Mesendoderm (in vitro differentiated cells): Measurements from ENCODE around the gene OASL.
A peak's percentile ranks its signal among the peaks of the same experiment; 100 is the strongest.

Experiments
- DNase-seq: peaks from one replicate; pipeline ENCODE4 v3.0.0; 2013
- H2AK5ac ChIP-seq: 2 replicates; pipeline ENCODE4 v1.6.1; 2013; ENCODE audit warnings: low read length, inconsistent platforms
- H2BK120ac ChIP-seq: 2 replicates; pipeline ENCODE4 v1.6.1; 2013; ENCODE audit warnings: low read depth, mild to moderate bottlenecking, low read length, moderate library complexity, mixed read lengths
- H2BK15ac ChIP-seq: replicated peaks from 2 replicates; pipeline ENCODE4 v1.6.1; 2013; ENCODE audit warnings: low read depth, mild to moderate bottlenecking, moderate library complexity
- H2BK5ac ChIP-seq: 2 replicates; pipeline ENCODE4 v1.6.1; 2013; ENCODE audit warnings: low read length, inconsistent platforms
- H3K18ac ChIP-seq: 2 replicates; pipeline ENCODE4 v1.6.1; 2013; ENCODE audit warnings: mild to moderate bottlenecking, low read length, mixed read lengths
- H3K23ac ChIP-seq: one replicate; pipeline ENCODE4 v1.6.1; 2013; ENCODE audit warnings: low read length
- H3K27ac ChIP-seq: 2 replicates; pipeline ENCODE4 v1.5.1; 2013; ENCODE audit warnings: low read depth, mild to moderate bottlenecking, inconsistent platforms, low read length, moderate library complexity
- H3K27me3 ChIP-seq: 2 replicates; pipeline ENCODE4 v1.6.1; 2013; ENCODE audit warnings: low read length, control low read depth, mild to moderate bottlenecking, inconsistent platforms; ENCODE audit not compliant: insufficient read depth, poor library complexity
- H3K36me3 ChIP-seq: 2 replicates; pipeline ENCODE4 v1.6.1; 2013; ENCODE audit warnings: low read length, inconsistent platforms; ENCODE audit not compliant: control insufficient read depth, insufficient read depth
- H3K4ac ChIP-seq: one replicate; pipeline ENCODE4 v1.6.1; 2013; ENCODE audit warnings: low read depth, mild to moderate bottlenecking, low read length, moderate library complexity
- H3K4me1 ChIP-seq: 2 replicates; pipeline ENCODE4 v1.6.1; 2013; ENCODE audit warnings: low read depth, low read length, inconsistent platforms; ENCODE audit not compliant: control insufficient read depth
- H3K4me2 ChIP-seq: 2 replicates; pipeline ENCODE4 v1.6.1; 2013; ENCODE audit warnings: low read length
- H3K4me3 ChIP-seq: 2 replicates; pipeline ENCODE4 v1.5.1; 2013; ENCODE audit warnings: mild to moderate bottlenecking, low read length
- H3K56ac ChIP-seq: one replicate; pipeline ENCODE4 v1.6.1; 2013; ENCODE audit warnings: low read length
- H3K79me1 ChIP-seq: 2 replicates; pipeline ENCODE4 v1.6.1; 2013; ENCODE audit warnings: low read length, inconsistent platforms
- H3K79me2 ChIP-seq: 2 replicates; pipeline ENCODE4 v1.6.1; 2013; ENCODE audit warnings: mild to moderate bottlenecking, low read length; ENCODE audit not compliant: control insufficient read depth, insufficient read depth
- H3K9ac ChIP-seq: 2 replicates; pipeline ENCODE4 v1.6.1; 2013; ENCODE audit warnings: low read length, inconsistent platforms
- H4K5ac ChIP-seq: one replicate; pipeline ENCODE4 v1.6.1; 2013; ENCODE audit warnings: low read length
- H4K8ac ChIP-seq: one replicate; pipeline ENCODE4 v1.6.1; 2013; ENCODE audit warnings: low read depth, mild to moderate bottlenecking, control low read depth, low read length, moderate library complexity
- WGBS: extraction: QIAGEN DNeasy Blood & Tissue Kit; methylation state at CpG from one replicate; pipeline ENCODE4 v1.1.7; 2013; ENCODE audit warnings: low lambda C conversion rate, missing lambda C conversion rate; ENCODE audit not compliant: insufficient coverage; ENCODE audit errors: extremely low coverage; 5-methylcytosine and 5-hydroxymethylcytosine counted together

OASL gene

DNA sequence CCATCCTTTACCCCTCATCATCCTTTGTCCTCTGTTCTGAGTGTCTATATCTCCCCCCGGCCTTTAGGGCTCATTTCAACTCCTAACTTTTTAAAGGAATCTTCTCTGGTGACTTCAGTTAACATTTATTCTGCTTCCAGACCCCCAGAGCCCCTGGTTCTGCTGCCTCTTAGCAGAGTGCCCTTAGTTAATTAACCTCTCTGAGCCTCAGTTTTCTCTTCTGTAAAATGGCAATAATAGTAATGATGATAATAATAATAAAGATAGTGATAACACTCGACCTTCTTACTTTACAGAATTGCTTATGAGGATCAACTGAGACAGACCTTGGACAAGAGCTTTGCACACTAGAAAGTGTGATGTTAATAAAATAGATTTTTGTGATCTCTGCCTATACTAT, 16.3 kb downstream of the OASL start:
- Histone ChIP-seq H3K4me2 (no peak overlapping the region), H3K27me3 (no peaks in the 10 kb centered on the region), H3K36me3 (no peaks in the 10 kb centered on the region), H3K4me1 (no peaks in the 10 kb centered on the region), H3K4ac (no peak overlapping the region), H3K56ac (no peak overlapping the region), H4K5ac (no peak overlapping the region), H4K8ac (no peak overlapping the region), H3K79me1 (no peaks in the 10 kb centered on the region), H3K23ac (no peak overlapping the region), H2BK5ac (no peak overlapping the region), H3K18ac (no peak overlapping the region), H3K9ac (no peak overlapping the region), H2BK15ac (no peak overlapping the region), H3K27ac (no peak overlapping the region), H3K79me2 (no peaks in the 10 kb centered on the region), H2BK120ac (no peak overlapping the region), H3K4me3 (no peak overlapping the region), H2AK5ac (no peak overlapping the region)
- DNase-seq = no peak
- WGBS = no CpG with 5 or more reads among the region's 2 CpGs

DNA sequence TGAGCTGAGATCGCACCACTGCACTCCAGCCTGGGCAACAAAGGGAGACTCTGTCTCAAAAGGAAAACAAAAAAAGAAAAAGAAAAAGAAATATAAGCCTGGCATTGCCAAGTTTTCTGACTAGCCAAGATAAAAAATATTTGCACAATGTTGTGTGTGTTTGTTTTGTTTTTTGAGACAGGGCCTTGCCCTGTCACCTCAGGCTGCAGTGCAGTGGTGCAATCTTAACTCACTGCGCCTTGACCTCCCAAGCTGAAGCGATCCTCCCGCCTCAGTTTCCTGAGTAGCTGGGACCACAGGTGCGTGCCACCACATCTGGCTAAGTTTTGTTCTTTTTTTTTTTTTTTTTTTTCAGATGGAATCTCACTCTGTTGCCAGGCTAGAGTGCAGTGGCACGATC, 17.3 kb downstream of the OASL start:
- H3K4me2 ChIP-seq = no peak overlapping the region
- no peak overlapping the region for H3K4ac ChIP-seq
- H3K23ac ChIP-seq = no peak overlapping the region
- no peaks in the 10 kb centered on the region for H3K4me1 ChIP-seq
- no CpG with 5 or more reads among the region's 6 CpGs for WGBS
- H4K5ac ChIP-seq = no peak overlapping the region
- H3K9ac ChIP-seq = no peak overlapping the region
- H3K27me3 ChIP-seq = no peaks in the 10 kb centered on the region
- H2AK5ac ChIP-seq = no peak overlapping the region
- H3K4me3 ChIP-seq = no peak overlapping the region
- H3K18ac ChIP-seq = no peak overlapping the region
- no peak overlapping the region for H4K8ac ChIP-seq
- no peak overlapping the region for H3K27ac ChIP-seq
- H3K56ac ChIP-seq = no peak overlapping the region
- no peak overlapping the region for H2BK5ac ChIP-seq
- no peak for DNase-seq
- H2BK15ac ChIP-seq = no peak overlapping the region
- no peak overlapping the region for H2BK120ac ChIP-seq
- H3K36me3 ChIP-seq = no peaks in the 10 kb centered on the region
- no peaks in the 10 kb centered on the region for H3K79me2 ChIP-seq
- H3K79me1 ChIP-seq = no peaks in the 10 kb centered on the region

DNA sequence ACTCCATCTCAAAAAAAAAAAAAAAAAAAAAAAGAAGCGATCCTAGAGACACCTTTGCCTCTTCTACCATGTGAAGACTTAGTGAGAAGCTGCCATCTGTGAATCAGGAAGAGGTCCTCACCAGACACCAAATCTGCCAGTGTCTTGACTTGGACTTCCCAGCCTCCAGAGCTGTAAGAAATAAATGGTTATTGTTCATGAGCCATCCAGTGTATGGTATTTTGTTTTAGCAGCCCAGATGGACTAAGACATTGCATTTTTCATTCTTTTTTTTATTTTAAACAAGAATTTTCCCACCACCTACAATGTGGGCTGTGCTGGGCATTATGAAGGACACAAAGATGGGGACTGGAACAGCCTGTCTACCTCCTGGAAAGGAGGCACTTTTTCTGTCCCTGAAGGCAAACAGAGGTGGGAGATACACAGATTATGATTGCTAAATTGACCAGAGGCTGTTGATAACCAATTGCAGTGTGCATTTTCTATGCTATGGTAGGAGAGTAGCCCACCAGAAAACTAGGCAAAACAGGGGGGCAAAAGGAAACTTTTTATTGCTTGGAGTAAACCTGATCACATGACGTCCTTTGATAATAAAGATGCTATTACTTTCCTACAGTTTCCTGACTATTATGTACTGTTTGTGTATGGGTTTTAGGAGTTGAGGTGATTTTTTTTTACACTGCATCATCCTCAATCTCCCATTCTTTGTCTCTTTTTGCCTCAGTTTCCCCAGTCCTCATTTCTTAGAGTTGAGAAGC, 20.0 kb downstream of the OASL start:
- Histone ChIP-seq H4K8ac (no peak overlapping the region), H2BK15ac (no peak overlapping the region), H2BK5ac (no peak overlapping the region), H3K4me3 (no peak overlapping the region), H3K9ac (no peak overlapping the region), H3K18ac (no peak overlapping the region), H3K56ac (no peak overlapping the region), H3K4me2 (no peak overlapping the region), H3K27ac (no peak overlapping the region), H3K4ac (no peak overlapping the region), H3K79me2 (peaks cover 9% of the 10 kb centered on the region), H3K36me3 (no peaks in the 10 kb centered on the region), H3K4me1 (peaks cover 3% of the 10 kb centered on the region), H2AK5ac (no peak overlapping the region), H3K79me1 (peaks cover 5% of the 10 kb centered on the region), H3K23ac (no peak overlapping the region), H4K5ac (no peak overlapping the region), H3K27me3 (no peaks in the 10 kb centered on the region), H2BK120ac (no peak overlapping the region)
- no CpG with 5 or more reads among the region's 2 CpGs for WGBS
- DNase-seq = no peak

DNA sequence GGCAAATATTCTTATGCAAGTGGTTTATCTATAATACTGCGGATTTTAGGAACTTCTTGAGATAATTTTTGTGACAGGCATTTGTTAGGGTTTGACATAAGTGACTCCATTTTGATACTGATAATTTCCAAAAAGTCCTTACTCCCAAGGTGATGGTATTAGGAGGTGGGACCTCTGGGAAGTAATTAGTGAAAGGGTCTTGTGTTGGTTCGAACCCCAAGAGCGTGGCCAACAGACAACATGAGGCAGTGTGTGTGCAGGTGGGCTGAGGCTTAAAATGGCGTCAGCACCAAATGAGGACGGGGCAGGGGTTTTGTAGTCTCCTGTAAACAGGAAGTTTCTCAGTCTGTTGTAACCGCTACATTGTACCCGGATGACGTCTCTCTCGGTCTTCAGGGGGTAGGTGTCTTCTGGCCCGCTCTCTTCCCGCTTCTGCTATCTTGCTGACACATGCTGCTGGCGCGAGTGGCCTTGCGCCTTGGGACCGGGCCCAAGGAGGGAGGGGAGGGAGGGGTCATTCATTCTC, 21.0 kb downstream of the OASL start:
- H4K8ac ChIP-seq = no peak overlapping the region
- no peak overlapping the region for H3K4me2 ChIP-seq
- H2AK5ac ChIP-seq = no peak overlapping the region
- H3K18ac ChIP-seq = no peak overlapping the region
- no peak overlapping the region for H3K4ac ChIP-seq
- no peak overlapping the region for H4K5ac ChIP-seq
- WGBS = no CpG with 5 or more reads among the region's 15 CpGs
- no peak for DNase-seq
- no peak overlapping the region for H2BK15ac ChIP-seq
- no peak overlapping the region for H2BK120ac ChIP-seq
- H3K4me1 ChIP-seq = peaks cover 3% of the 10 kb centered on the region
- H3K4me3 ChIP-seq = no peak overlapping the region
- H2BK5ac ChIP-seq = no peak overlapping the region
- H3K27me3 ChIP-seq = no peaks in the 10 kb centered on the region
- no peak overlapping the region for H3K56ac ChIP-seq
- peaks cover 9% of the 10 kb centered on the region for H3K79me2 ChIP-seq
- H3K27ac ChIP-seq = no peak overlapping the region
- H3K79me1 ChIP-seq = peaks cover 5% of the 10 kb centered on the region
- no peaks in the 10 kb centered on the region for H3K36me3 ChIP-seq
- H3K23ac ChIP-seq = no peak overlapping the region
- no peak overlapping the region for H3K9ac ChIP-seq

DNA sequence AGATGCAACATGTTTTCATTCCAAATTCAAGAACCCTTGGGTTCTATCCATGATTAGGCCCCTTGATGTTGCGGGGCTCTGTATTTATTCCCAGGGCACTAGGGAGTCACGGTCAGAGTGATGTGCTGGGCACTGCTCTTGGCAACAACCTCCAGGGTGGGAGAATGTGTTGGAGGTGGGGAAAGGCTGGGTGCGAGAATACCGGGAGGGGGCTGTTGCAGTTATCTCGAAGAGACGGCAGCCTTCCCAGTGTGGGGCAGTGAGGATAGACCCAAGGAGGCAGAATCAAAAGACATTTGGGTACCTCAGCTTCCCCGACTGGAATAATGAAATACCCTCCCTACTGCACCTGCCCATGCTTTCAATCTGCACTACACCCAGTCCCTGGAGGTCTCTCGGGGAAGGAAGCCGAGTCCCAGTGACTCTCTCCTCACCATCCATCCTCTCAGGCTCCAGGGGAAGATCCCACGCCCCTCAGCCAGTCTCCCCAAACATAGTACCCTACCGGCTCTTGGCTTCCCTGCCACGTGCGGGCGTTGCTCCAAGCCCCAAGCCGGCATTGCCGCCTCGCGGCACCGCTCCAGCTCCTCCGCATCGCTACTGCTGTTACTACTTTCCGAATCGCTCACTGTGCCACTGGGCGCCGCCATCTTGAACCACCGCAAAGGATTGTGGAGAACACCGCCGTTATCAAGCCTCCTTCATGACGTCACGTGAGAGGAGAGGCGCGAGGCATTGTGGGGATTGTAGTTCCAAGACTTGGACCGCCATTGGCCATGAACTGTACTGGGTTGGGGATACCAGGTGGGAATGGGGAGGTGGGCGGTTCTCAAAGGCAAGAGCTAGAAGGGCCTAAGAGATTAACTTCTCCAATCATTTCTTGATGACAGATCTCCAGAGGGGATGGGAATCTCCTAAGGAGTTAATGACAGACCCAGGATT, 22.9 kb downstream of the OASL start, which contains the start of gene C12orf43:
C12orf43 (minus strand) TSS at position 663 of the 942 bp plus-strand sequence; CDS start at position 650, 13 bp downstream.
- Histone ChIP-seq H3K4me2 (peak within 1 kb of the TSS; percentile 84), H3K56ac (peak within 1 kb of the TSS; percentile 94), H2BK120ac (no peak within 1 kb of the TSS), H4K5ac (no peak within 1 kb of the TSS), H3K4me3 (peak within 1 kb of the TSS; percentile 87), H2BK15ac (no peak within 1 kb of the TSS), H3K27me3 (no peaks in the 10 kb centered on the region), H3K18ac (no peak within 1 kb of the TSS), H4K8ac (no peak within 1 kb of the TSS), H3K36me3 (no peaks in the 10 kb centered on the region), H3K79me2 (peaks cover 9% of the 10 kb centered on the region), H3K23ac (no peak within 1 kb of the TSS), H3K79me1 (peaks cover 8% of the 10 kb centered on the region), H2AK5ac (no peak within 1 kb of the TSS), H3K4me1 (peaks cover 3% of the 10 kb centered on the region), H2BK5ac (no peak within 1 kb of the TSS), H3K4ac (no peak within 1 kb of the TSS), H3K27ac (no peak within 1 kb of the TSS), H3K9ac (peak within 1 kb of the TSS; percentile 84)
- peak; percentile 96 for DNase-seq
- WGBS = no CpG with 5 or more reads among the region's 34 CpGs
